Measurements from ENCODE around the gene NHLRC4. TPM values are rescaled to one million over a fixed set of nuclear protein-coding genes. Genes with fewer than 3 reads are reported as not detected.

The NHLRC4 gene
- total RNA-seq, 1 experiment from 2014 or later: 0.12 TPM

DNA sequence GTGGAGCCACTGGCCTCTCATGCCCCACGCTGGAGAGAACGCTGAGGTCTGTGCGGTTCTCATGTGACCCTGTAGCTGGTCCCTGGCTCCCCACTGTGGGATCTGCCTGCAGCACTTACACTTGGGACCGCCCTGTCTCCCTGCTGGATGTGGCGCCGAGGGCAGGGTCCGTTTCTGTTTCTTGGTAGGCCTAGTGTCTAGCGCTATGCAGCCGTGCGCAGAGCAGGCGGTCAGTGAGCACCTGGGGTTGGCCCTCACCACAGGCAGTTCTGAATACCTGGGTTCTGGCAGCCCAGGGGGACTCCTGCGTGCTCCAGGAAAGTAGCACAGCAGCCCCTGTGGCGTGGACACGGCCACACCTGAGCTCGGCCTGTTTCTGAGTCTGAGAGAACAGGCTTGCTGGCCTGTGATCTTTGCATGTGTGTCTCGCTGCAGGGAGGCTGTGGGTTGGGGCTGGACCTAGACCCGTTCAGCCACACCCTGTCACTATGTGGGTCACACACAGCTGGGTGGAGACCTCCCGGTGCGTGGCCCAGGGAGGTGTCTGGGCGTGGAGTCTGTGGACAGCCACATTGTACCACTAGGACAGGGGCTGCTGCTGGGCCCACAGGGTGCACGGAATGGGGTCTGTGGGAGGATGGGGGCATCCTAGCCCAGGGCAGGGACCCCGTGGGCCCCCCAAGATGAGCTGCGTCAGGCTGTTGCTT, 36.5 kb upstream of the NHLRC4 start:
- DNase-seq (ENCODE audit: low read depth): no peak

GRCh38 chr16:531494-532125, 35.2 kb upstream of the NHLRC4 start:
- no peak for DNase-seq (ENCODE audit: low read depth)

- no peak for DNase-seq (ENCODE audit: low read depth)
These were observed 33.2 kb upstream of the NHLRC4 start for GRCh38 chr16:533391-534123.

DNA sequence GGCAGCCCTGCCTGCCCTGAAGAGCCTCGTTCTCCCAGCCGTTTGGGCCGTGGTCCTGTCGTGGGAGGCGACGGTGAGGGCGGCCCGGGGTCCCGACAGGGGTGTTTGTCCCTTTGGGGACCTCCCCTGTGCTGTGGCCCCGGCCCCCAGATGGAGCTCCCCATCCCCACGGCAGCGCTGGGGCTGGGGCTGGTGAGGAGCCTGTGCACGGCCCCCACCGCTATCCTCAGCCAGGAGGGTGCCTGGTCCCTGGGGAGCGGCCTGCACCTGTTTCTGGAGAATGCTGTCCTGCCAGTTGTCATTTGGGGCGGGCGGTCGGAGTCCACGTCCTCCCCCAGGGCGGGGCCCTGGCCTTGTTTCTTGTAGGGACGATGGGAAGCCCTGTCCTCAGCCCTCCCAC, 32.7 kb upstream of the NHLRC4 start:
- DNase-seq (ENCODE audit: low read depth): no peak

GRCh38 chr16:534856-535445, 31.9 kb upstream of the NHLRC4 start:
- DNase-seq (ENCODE audit: low read depth): no peak

- peak; percentile 91 for DNase-seq (ENCODE audit: low read depth)
These were observed 31.1 kb upstream of the NHLRC4 start for GRCh38 chr16:535446-536405.

DNA sequence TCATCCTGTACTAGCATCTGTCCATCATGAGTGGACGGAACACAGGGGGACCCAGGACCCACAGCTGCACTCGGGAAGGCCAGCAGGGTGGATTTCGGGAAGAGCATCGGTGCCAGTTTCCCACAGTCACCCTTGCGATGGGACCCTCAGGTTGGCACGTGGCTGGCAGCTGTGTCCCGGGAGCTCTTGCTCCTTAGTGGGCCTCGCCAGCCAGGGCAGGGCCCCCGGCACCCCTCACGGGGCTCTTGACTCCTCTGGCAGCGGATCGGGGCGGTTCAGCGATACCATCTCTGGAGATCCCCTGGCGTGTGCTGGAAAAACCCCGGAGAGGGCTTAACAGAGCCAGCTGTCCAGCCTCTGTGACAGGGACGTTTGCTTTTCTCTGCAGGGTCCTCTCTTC, 30.1 kb upstream of the NHLRC4 start:
- no peak for DNase-seq (ENCODE audit: low read depth)

- DNase-seq (ENCODE audit: low read depth): no peak
These were observed 29.1 kb upstream of the NHLRC4 start for GRCh38 chr16:537415-538335.

GRCh38 chr16:539901-540530, 26.8 kb upstream of the NHLRC4 start:
- DNase-seq (ENCODE audit: low read depth): peak; percentile 28

DNA sequence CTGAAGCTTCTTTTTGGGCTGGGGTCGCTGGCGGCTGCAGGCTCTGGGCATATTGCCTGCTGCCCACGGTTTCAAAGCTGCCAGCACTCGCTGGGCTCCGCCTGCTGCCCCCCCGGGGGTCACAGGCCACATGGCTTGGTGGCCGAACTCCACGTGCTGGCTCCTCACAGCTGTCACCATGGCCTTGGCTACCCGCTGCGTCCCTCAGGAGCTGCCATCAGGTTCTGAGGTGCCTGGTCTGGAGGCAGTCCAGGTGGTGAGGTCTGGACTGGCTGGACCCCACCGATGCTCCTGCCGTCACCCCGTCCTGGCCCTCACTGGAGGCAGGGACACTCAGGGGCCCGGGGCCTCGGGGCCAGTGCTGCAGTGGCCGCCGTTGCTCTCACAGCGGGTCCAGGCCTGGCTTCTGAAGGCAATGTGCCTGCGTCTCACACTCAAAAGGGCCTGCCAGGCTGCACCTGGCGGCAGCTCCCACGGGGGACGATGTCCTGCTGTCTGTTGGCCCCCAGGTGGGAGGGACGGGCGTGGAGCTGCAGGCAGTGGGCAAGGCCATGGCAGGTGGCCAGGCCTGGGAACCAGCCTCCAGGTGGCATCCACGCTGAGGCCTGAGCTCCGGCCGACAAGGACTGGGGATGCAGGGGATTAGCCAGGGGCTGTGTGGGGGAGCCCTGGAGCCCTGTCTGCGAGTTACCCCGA, 26.0 kb upstream of the NHLRC4 start:
- DNase-seq (ENCODE audit: low read depth): no peak

- DNase-seq (ENCODE audit: low read depth): no peak
These were observed 23.3 kb upstream of the NHLRC4 start for GRCh38 chr16:543301-544164.

DNA sequence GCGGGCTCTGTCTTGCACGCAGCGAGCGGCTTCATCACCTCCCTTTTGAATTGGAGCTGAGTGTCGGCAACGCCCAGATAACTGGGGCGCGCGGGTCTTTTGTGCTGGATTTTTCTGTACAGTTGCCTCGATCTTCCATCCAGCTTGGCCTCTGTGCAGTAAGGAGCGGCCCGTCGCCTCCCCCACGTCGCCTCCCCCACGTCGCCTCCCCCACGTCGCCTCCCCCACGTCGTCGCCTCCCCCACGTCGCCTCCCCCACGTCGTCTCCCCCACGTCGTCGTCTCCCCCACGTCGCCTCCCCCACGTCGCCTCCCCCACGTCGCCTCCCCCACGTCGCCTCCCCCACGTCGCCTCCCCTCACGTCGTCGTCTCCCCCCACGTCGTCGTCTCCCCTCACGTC, 22.3 kb upstream of the NHLRC4 start:
- DNase-seq (ENCODE audit: low read depth): no peak

GRCh38 chr16:546909-547770, 19.7 kb upstream of the NHLRC4 start:
- no peak for DNase-seq (ENCODE audit: low read depth)

DNA sequence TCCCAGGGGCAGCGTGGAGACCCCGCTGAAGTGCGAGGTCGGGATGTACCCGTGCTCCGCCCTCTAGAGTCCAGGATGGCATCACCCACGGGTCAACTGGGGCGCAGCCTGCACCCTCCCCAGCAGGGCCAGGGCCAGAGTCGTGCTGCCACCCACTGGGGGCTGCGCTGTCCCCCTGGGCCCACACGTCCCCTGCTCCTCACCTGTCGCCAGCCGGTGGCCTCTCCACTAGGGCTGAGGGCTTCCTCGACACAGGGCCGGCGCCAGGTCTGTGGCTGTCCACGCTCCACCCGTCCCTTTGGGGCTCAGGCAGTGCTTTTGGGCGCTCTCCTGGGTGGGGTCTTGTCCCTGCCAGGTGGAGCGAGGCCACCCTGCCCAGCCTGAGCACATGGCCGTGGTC, 18.2 kb upstream of the NHLRC4 start:
- no peak for DNase-seq (ENCODE audit: low read depth)

DNA sequence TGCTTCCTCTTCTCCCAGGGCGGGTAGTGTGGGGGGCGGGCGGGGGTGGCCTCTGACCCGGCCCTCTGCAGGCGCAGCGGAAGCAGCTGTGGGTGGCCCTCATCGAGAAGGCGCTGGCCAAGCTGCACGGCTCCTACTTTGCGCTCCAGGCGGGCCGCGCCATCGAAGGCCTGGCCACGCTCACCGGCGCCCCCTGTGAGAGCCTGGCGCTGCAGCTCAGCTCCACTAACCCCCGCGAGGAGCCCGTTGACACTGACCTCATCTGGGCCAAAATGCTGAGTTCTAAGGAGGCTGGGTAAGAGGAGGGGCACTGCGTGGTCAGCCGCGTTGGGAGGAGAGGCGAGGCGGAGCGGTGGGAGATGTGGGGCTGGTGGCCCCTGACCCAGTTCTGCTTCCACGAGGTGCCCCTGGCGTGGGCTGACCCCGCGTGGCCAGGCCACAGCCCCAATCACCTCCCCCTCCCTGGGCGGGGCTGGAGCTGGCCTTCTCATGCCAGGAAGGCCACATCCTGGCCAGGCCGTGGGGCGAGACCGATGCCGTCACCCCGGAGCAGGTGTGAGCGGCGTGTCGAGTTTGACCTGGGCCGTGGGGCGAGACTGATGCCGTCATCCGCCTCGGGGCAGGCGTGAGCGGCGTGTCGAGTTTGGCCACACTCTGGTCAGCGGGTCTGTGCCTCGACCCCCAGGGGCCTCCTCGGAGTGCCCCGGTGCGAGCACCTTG, 17.1 kb upstream of the NHLRC4 start:
- DNase-seq (ENCODE audit: low read depth): no peak

DNA sequence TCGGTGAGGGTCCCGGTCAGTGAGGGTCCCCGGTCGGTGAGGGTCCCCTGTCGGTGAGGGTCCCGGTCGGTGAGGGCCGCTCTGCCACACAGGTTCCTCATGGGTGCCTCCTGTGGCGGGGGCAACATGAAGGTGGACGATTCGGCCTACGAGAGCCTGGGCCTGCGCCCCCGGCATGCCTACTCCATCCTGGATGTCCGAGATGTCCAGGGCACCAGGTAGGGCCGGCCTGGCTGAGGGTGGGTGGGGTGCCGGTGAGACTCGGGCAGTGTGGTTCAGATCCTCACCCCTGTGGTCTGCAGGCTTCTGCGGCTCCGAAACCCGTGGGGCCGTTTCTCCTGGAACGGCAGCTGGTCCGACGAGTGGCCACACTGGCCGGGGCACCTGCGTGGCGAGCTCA, 15.6 kb upstream of the NHLRC4 start:
- no peak for DNase-seq (ENCODE audit: low read depth)

DNA sequence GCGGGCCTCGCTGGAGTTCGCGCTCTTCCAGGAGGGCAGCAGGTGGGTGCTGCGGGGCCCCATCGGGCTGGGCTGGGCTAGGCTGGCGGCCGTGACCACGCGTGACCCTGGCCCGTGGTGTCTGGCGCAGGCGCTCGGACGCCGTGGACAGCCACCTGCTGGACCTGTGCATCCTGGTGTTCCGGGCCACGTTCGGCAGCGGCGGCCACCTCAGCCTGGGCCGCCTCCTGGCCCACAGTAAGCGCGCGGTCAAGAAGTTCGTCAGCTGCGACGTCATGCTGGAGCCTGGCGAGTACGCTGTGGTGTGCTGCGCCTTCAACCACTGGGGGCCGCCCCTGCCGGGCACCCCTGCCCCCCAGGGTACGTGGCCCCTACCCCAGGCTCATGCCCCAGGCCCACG, 14.6 kb upstream of the NHLRC4 start:
- DNase-seq (ENCODE audit: low read depth): no peak

Measured in M059J (cell line).